ENCODE measurements around the gene TMPRSS6.

Gene TMPRSS6

GRCh38 chr22:37109242-37109917 lies at the start of gene TMPRSS6:
TMPRSS6 (minus strand) TSS chr22:37109713; CDS start chr22:37103417, 6,296 bp downstream.
- DNase-seq (ENCODE audit: low read depth): no peak

GRCh38 chr22:37158963-37159290 lies 49.4 kb upstream of the TMPRSS6 start:
- DNase-seq (ENCODE audit: low read depth): no peak

GRCh38 chr22:37157516-37158285 lies 48.2 kb upstream of the TMPRSS6 start:
- peak; percentile 61 for DNase-seq (ENCODE audit: low read depth)

- DNase-seq (ENCODE audit: low read depth): no peak
Observed at GRCh38 chr22:37156686-37157435, 47.3 kb upstream of the TMPRSS6 start.

GRCh38 chr22:37155971-37156370 lies 46.5 kb upstream of the TMPRSS6 start:
- DNase-seq (ENCODE audit: low read depth): no peak

- peak; percentile 15 for DNase-seq (ENCODE audit: low read depth)
Observed at GRCh38 chr22:37154925-37155712, 45.6 kb upstream of the TMPRSS6 start.

- DNase-seq (ENCODE audit: low read depth): no peak
Observed at GRCh38 chr22:37153901-37154300, 44.4 kb upstream of the TMPRSS6 start.

GRCh38 chr22:37151401-37151800 lies 41.9 kb upstream of the TMPRSS6 start:
- no peak for DNase-seq (ENCODE audit: low read depth)

GRCh38 chr22:37150701-37151100 lies 41.2 kb upstream of the TMPRSS6 start:
- no peak for DNase-seq (ENCODE audit: low read depth)

- no peak for DNase-seq (ENCODE audit: low read depth)
Observed at GRCh38 chr22:37148742-37149665, 39.5 kb upstream of the TMPRSS6 start.

GRCh38 chr22:37148031-37148651 lies 38.6 kb upstream of the TMPRSS6 start:
- no peak for DNase-seq (ENCODE audit: low read depth)

GRCh38 chr22:37147186-37147990 lies 37.9 kb upstream of the TMPRSS6 start:
- DNase-seq (ENCODE audit: low read depth): no peak

GRCh38 chr22:37146507-37147180 lies 37.1 kb upstream of the TMPRSS6 start:
- DNase-seq (ENCODE audit: low read depth): no peak

- no peak for DNase-seq (ENCODE audit: low read depth)
Observed at GRCh38 chr22:37146051-37146385, 36.5 kb upstream of the TMPRSS6 start.

- DNase-seq (ENCODE audit: low read depth): no peak
Observed at GRCh38 chr22:37145180-37146050, 35.9 kb upstream of the TMPRSS6 start.

GRCh38 chr22:37144180-37144554 lies 34.7 kb upstream of the TMPRSS6 start:
- DNase-seq (ENCODE audit: low read depth): no peak

- DNase-seq (ENCODE audit: low read depth): no peak
Observed at GRCh38 chr22:37141971-37142370, 32.5 kb upstream of the TMPRSS6 start.

- no peak for DNase-seq (ENCODE audit: low read depth)
Observed at GRCh38 chr22:37141476-37141875, 32.0 kb upstream of the TMPRSS6 start.
